ENCODE results near the gene HPCAL1.
"Not testable (repeated sequence)": the region's sequence is repeated elsewhere in the genome, so short reads cannot be mapped to it uniquely, and the experiment has no call there.

DNA sequence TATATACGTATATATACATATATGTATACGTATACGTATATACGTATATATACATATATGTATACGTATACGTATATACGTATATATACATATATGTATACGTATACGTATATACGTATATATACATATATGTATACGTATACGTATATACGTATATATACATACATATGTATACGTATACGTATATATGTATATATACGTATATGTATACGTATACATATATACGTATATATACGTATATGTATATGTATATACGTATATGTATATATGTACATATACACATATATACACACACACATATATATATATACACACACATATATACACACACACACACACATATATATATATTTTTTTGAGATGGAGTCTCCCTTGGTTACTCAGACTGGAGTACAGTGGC is 11.3 kb upstream of the HPCAL1 start:
- TF ChIP-seq, protein P1, sequence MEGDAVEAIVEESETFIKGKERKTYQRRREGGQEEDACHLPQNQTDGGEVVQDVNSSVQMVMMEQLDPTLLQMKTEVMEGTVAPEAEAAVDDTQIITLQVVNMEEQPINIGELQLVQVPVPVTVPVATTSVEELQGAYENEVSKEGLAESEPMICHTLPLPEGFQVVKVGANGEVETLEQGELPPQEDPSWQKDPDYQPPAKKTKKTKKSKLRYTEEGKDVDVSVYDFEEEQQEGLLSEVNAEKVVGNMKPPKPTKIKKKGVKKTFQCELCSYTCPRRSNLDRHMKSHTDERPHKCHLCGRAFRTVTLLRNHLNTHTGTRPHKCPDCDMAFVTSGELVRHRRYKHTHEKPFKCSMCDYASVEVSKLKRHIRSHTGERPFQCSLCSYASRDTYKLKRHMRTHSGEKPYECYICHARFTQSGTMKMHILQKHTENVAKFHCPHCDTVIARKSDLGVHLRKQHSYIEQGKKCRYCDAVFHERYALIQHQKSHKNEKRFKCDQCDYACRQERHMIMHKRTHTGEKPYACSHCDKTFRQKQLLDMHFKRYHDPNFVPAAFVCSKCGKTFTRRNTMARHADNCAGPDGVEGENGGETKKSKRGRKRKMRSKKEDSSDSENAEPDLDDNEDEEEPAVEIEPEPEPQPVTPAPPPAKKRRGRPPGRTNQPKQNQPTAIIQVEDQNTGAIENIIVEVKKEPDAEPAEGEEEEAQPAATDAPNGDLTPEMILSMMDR (conservative IDR thresholded peaks at IDR 0.05; ENCODE audit: low read length): not testable (repeated sequence)
- not testable (repeated sequence) for TF ChIP-seq EZH2phosphoT487 (IDR thresholded peaks at IDR 0.05; ENCODE audit: borderline replicate concordance)

Data from Loucy (cell line).